WI38 (cell line): ENCODE measurements around the gene MGMT.

ENCODE experiments used
- H3K4me3 ChIP-seq: 2 replicates; pipeline ENCODE4 v1.5.1; 2011; ENCODE audit warnings: low read depth, mild to moderate bottlenecking, control low read depth, low read length
- CTCF ChIP-seq: IDR thresholded peaks from 2 replicates; pipeline ENCODE4 v1.5.1; 2012; ENCODE audit warnings: low read depth, mild to moderate bottlenecking, control low read depth, low read length

The MGMT gene

GRCh38 chr10:129652021-129652420, 185.0 kb downstream of the MGMT start:
- no peak for TF ChIP-seq CTCF
- no peak overlapping the region for H3K4me3 ChIP-seq

GRCh38 chr10:129652521-129653201, 185.6 kb downstream of the MGMT start:
- no peak for TF ChIP-seq CTCF
- H3K4me3 ChIP-seq: no peak overlapping the region

GRCh38 chr10:129653428-129653827, 186.4 kb downstream of the MGMT start:
- H3K4me3 ChIP-seq: no peak overlapping the region
- no peak for TF ChIP-seq CTCF

GRCh38 chr10:129653861-129654260, 186.8 kb downstream of the MGMT start:
- no peak overlapping the region for H3K4me3 ChIP-seq
- no peak for TF ChIP-seq CTCF

- no peak overlapping the region for H3K4me3 ChIP-seq
- TF ChIP-seq CTCF: no peak
Observed at GRCh38 chr10:129654461-129654860, 187.4 kb downstream of the MGMT start.

- no peak overlapping the region for H3K4me3 ChIP-seq
Observed at GRCh38 chr10:129655007-129655678, 188.1 kb downstream of the MGMT start.

More at GRCh38 chr10:129655007-129655678, 188.1 kb downstream of the MGMT start:
- no peak for TF ChIP-seq CTCF
